Endothelial cell of umbilical vein (primary cell): ENCODE data around the gene POLR1C. TPM values are rescaled to one million over a fixed set of nuclear protein-coding genes. Genes with fewer than 3 reads are reported as not detected.

Experiments used
- BruUV-seq: library from RNA; stranded (reverse); fragments of 400-500 nt; replicated peaks from 2 replicates; lab custom pipeline; 2021; lab: Mats Ljungman, UMichigan
- CTCF ChIA-PET: fragments of 300-600, 350-600 bp; sonication (Branson Sonifier 250); formaldehyde crosslinking; loops from one replicate; lab custom pipeline; 2021; ENCODE audit warnings: antibody characterized with exemption, inconsistent platforms; lab: Charles Lee
- POLR2A ChIA-PET: fragments of 300-600, 350-600 bp; sonication (Branson Sonifier 250); formaldehyde crosslinking; loops from one replicate; lab custom pipeline; 2021; ENCODE audit warnings: antibody characterized with exemption, inconsistent platforms; lab: Charles Lee
- DNase-seq: peaks from one replicate; pipeline ENCODE4 v3.0.0-alpha.2; 2011; ENCODE audit warnings: low read depth, low spot score
- FAIRE-seq: peaks from 2 replicates; lab custom pipeline; 2011; peaks lifted over from hg19 to GRCh38; lab: Jason Lieb, UNC
- H2AFZ ChIP-seq: 2 replicates; pipeline ENCODE4 v1.6.0; 2012; ENCODE audit warnings: low read depth, low read length, control low read depth, inconsistent platforms
- H3K27ac ChIP-seq: 2 replicates; pipeline ENCODE4 v1.5.1; 2011; ENCODE audit warnings: low read depth, mild to moderate bottlenecking, control low read depth, low read length, moderate library complexity; ENCODE audit not compliant: insufficient read depth
- H3K27me3 ChIP-seq, 2 experiments: 2 replicates each; pipeline versions ENCODE4 v1.6.0 to v1.6.1; 2011; ENCODE audit warnings: low read length in 2 of 2, mixed read lengths in 1 of 2; ENCODE audit not compliant: control insufficient read depth in 2 of 2, insufficient read depth in 2 of 2
- H3K36me3 ChIP-seq, 2 experiments: 2 replicates in 1 of 2; 3 replicates in 1 of 2; pipeline ENCODE4 v1.5.1; 2011; ENCODE audit warnings: low read length in 2 of 2, mild to moderate bottlenecking in 1 of 2, moderate library complexity in 1 of 2; ENCODE audit not compliant: control insufficient read depth in 2 of 2, insufficient read depth in 2 of 2; ENCODE audit errors: extremely low read depth in 1 of 2
- H3K4me1 ChIP-seq: 3 replicates; pipeline ENCODE4 v1.5.1; 2011; ENCODE audit warnings: mild to moderate bottlenecking, low read length; ENCODE audit not compliant: control insufficient read depth, insufficient read depth; ENCODE audit errors: extremely low read depth
- H3K4me2 ChIP-seq: 2 replicates; pipeline ENCODE4 v1.6.1; 2011; ENCODE audit warnings: low read length, control low read depth, mixed read lengths; ENCODE audit not compliant: insufficient read depth
- H3K4me3 ChIP-seq, 3 experiments: fragments of 200-600 bp in 1 of 3; sonication (generic), shearing (Covaris generic) in 1 of 3; replicated peaks in 1 of 3; 2 replicates each; pipeline ENCODE4 v1.5.1; 2011 to 2016; ENCODE audit warnings: control low read depth in 3 of 3, low read length in 3 of 3, mild to moderate bottlenecking in 2 of 3, inconsistent platforms in 1 of 3, low read depth in 1 of 3, moderate library complexity in 1 of 3; ENCODE audit not compliant: insufficient read depth in 1 of 3
- H3K79me2 ChIP-seq: 2 replicates; pipeline ENCODE4 v1.6.0; 2012; ENCODE audit warnings: low read length, inconsistent platforms; ENCODE audit not compliant: control insufficient read depth, insufficient read depth
- H3K9ac ChIP-seq: replicated peaks from 2 replicates; pipeline ENCODE3; 2011; ENCODE audit warnings: low read length, control low read depth; ENCODE audit not compliant: insufficient read depth; ENCODE audit errors: extremely low read depth
- H3K9me1 ChIP-seq: replicated peaks from 3 replicates; pipeline ENCODE4 v1.6.0; 2011; ENCODE audit warnings: mild to moderate bottlenecking, low read length; ENCODE audit not compliant: control insufficient read depth, insufficient read depth; ENCODE audit errors: extremely low read depth
- H3K9me3 ChIP-seq: replicated peaks from 2 replicates; pipeline ENCODE4 v1.5.1; 2012; ENCODE audit warnings: low read length, inconsistent platforms; ENCODE audit not compliant: control insufficient read depth, insufficient read depth
- H4K20me1 ChIP-seq: replicated peaks from 2 replicates; pipeline ENCODE3; 2011; ENCODE audit warnings: mild to moderate bottlenecking, low read length; ENCODE audit not compliant: control insufficient read depth, insufficient read depth; ENCODE audit errors: extremely low read depth
- CTCF ChIP-seq, 2 donors: IDR thresholded peaks; 1 replicate in 1 of 2; 2 replicates in 1 of 2; pipeline ENCODE4 v1.5.1; 2011; ENCODE audit warnings: low read length in 2 of 2, mild to moderate bottlenecking in 2 of 2, moderate library complexity in 2 of 2, control low read depth in 1 of 2, inconsistent platforms in 1 of 2, low read depth in 1 of 2; ENCODE audit not compliant: insufficient read depth in 1 of 2; ENCODE audit errors: extremely low read depth in 1 of 2
- EZH2 ChIP-seq: IDR thresholded peaks from 2 replicates; pipeline ENCODE4 v1.6.1; 2012; ENCODE audit warnings: borderline replicate concordance, low read depth, mild to moderate bottlenecking, moderate library complexity, low read length, inconsistent platforms; ENCODE audit not compliant: severe bottlenecking
- FOS ChIP-seq: IDR thresholded peaks from 2 replicates; pipeline ENCODE4 v1.6.1; 2011; ENCODE audit warnings: mild to moderate bottlenecking, low read length, moderate library complexity, borderline replicate concordance; ENCODE audit not compliant: insufficient read depth
- GATA2 ChIP-seq: IDR thresholded peaks from 2 replicates; pipeline ENCODE4 v1.7.0; 2011; ENCODE audit warnings: low read depth, mild to moderate bottlenecking, moderate library complexity, mixed read lengths, low read length; ENCODE audit not compliant: insufficient read length, insufficient read depth
- JUN ChIP-seq: IDR thresholded peaks from 2 replicates; pipeline ENCODE4 v1.6.1; 2011; ENCODE audit warnings: borderline replicate concordance, low read depth; ENCODE audit not compliant: insufficient read length, insufficient read depth
- MAX ChIP-seq: IDR thresholded peaks from 2 replicates; pipeline ENCODE4 v1.6.1; 2011; ENCODE audit not compliant: insufficient read depth, insufficient read length
- MYC ChIP-seq: IDR thresholded peaks from one replicate; pipeline ENCODE4 v1.6.1; 2011; ENCODE audit warnings: mild to moderate bottlenecking, low read depth, low read length
- POLR2A ChIP-seq: IDR thresholded peaks from 2 replicates; pipeline ENCODE4 v1.6.1; 2012; ENCODE audit warnings: low read depth, mild to moderate bottlenecking, control low read depth, low read length
- POLR2AphosphoS5 ChIP-seq: IDR thresholded peaks from 2 replicates; pipeline ENCODE4 v1.6.1; 2012; ENCODE audit warnings: low read depth, mild to moderate bottlenecking, control low read depth, low read length, moderate library complexity; ENCODE audit not compliant: insufficient read depth
- dilution Hi-C: fragments of 300-500 bp; cut with MboI; formaldehyde crosslinking; loops from one replicate; pipeline ENCODE4 v1.15.0; 2019; ENCODE audit warnings: low sequenced_read_pairs; ENCODE audit not compliant: extremely low pct_ligation_motif_present
- intact Hi-C: fragments of 100-400 bp; cut with micrococcal nuclease; formaldehyde crosslinking; loops from one replicate; pipeline ENCODE4 v1.10.0; 2022
- polyA plus RNA-seq, 4 experiments: library from polyadenylated mRNA; depleted of rRNA in 3 of 4; stranded (reverse) in 3 of 4; unstranded in 1 of 4; fragments of >200 nt; gene quantifications; 2 replicates each; pipeline versions ENCODE4 v1.2.1 to v1.2.3, GENCODE V29; 2011 to 2012; ENCODE audit warnings: missing spikeins in 1 of 4
- total RNA-seq: library from RNA; stranded (reverse); gene quantifications from 2 replicates; pipeline ENCODE4 v1.2.3, GENCODE V29; 2021

The POLR1C gene
- total and polyA plus RNA-seq, 2 donors (not counting 3 experiments of a cell fraction or from before 2014, with no cell fraction given): 39.8 to 46.0 TPM

GRCh38 chr6:43477235-43478007 lies 39.5 kb upstream of the POLR1C start, which contains the start of gene TJAP1:
TJAP1 (plus strand) TSS chr6:43477570; CDS start chr6:43499002, 21,432 bp downstream.
- ChIA-PET POLR2A (interaction anchor here (0.6 to 1.0 kb wide), 8 partner anchors 10 to 611 kb away, joined by 3 to 5 read pairs (median 4); partner anchors contain the start of gene POLR1C), CTCF (interaction anchor here (0.6 to 1.6 kb wide), 6 partner anchors 9 to 231 kb away, joined by 3 to 9 read pairs (median 4); no protein-coding TSS in a partner anchor)
- Histone ChIP-seq H3K9me1 (no peaks in the 10 kb centered on the region), H3K9ac (peak within 1 kb of the TSS; percentile 86), H3K4me2 (peak within 1 kb of the TSS; percentile 95), H4K20me1 (no peaks in the 10 kb centered on the region), H3K27me3 (no peaks in the 10 kb centered on the region), H3K79me2 (peaks cover 16% of the 10 kb centered on the region), H3K4me3 (peak within 1 kb of the TSS; percentile 82 to 96 (median 91)), H3K27ac (peak within 1 kb of the TSS; percentile 58), H3K4me1 (peaks cover 9% of the 10 kb centered on the region), H2AFZ (peak within 1 kb of the TSS; percentile 91), H3K36me3 (no peaks in the 10 kb centered on the region), H3K9me3 (no peaks in the 10 kb centered on the region)
- dilution Hi-C loops: no loop called here
- FAIRE-seq: peak; percentile 93
- no peak for TF ChIP-seq GATA2
- peak; percentile 89 for TF ChIP-seq POLR2A
- TF ChIP-seq MYC: no peak
- no peak for TF ChIP-seq FOS
- no peak for TF ChIP-seq CTCF (IDR thresholded peaks at IDR 0.05; ENCODE audit: extremely low read depth in 1 of 2, insufficient read depth in 1 of 2, low read depth in 1 of 2, low read length in 2 of 2)
- TF ChIP-seq EZH2: no peak
- TF ChIP-seq MAX: no peak
- no peak for TF ChIP-seq JUN
- peak; percentile 94 for TF ChIP-seq POLR2AphosphoS5
- DNase-seq: peak; percentile 89
- intact Hi-C loops: loop anchor here (2.0 kb wide), 1 partner anchor 23 kb away; the partner anchor contains the start of gene DLK2
- BruUV-seq: no TSS peak
